ENCODE data around the gene CNOT11.

DNA sequence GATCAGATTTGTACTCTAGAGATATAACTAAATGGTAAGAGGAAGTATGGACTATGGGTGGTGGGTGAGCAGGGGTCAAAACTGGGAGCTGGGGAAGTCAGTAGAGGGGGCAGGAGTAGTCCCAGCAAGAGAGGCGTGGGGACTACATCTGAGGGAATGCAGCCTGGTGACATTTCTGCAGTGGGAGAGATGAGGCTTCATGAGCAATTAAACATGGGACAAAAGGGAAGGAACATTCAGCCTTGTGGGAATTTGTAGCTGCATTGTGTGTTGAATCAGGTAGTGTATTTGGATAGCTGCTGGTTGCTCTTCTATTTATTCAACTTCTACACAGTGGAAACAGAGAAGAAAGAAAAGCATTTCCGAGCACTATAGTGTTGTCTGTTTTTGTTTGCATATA, 3.6 kb downstream of the CNOT11 start:
- TF ChIP-seq, protein P1, sequence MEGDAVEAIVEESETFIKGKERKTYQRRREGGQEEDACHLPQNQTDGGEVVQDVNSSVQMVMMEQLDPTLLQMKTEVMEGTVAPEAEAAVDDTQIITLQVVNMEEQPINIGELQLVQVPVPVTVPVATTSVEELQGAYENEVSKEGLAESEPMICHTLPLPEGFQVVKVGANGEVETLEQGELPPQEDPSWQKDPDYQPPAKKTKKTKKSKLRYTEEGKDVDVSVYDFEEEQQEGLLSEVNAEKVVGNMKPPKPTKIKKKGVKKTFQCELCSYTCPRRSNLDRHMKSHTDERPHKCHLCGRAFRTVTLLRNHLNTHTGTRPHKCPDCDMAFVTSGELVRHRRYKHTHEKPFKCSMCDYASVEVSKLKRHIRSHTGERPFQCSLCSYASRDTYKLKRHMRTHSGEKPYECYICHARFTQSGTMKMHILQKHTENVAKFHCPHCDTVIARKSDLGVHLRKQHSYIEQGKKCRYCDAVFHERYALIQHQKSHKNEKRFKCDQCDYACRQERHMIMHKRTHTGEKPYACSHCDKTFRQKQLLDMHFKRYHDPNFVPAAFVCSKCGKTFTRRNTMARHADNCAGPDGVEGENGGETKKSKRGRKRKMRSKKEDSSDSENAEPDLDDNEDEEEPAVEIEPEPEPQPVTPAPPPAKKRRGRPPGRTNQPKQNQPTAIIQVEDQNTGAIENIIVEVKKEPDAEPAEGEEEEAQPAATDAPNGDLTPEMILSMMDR (IDR thresholded peaks at IDR 0.05; ENCODE audit: low read length) = no peak
- no peak for TF ChIP-seq EZH2 (IDR thresholded peaks at IDR 0.05; ENCODE audit: borderline replicate concordance, low read length)
